Dendritic cell treated with granulocyte-macrophage colony-stimulating factor and Interleukin-4, amounts not matched to agents 40 ng/mL and 50 ng/mL, for 4 days (primary cell): Measurements from ENCODE around the gene PCNX2.

Experiments used
- H3K27ac Mint-ChIP-seq: one replicate; pipeline ENCODE4 v1.8.0; 2022; ENCODE audit warnings: mild to moderate bottlenecking, mixed read lengths
- H3K27me3 Mint-ChIP-seq: one replicate; pipeline ENCODE4 v1.8.0; 2022; ENCODE audit warnings: mild to moderate bottlenecking, mixed read lengths
- H3K36me3 Mint-ChIP-seq: one replicate; pipeline ENCODE4 v1.8.0; 2022; ENCODE audit warnings: low read depth, mixed read lengths
- H3K4me1 Mint-ChIP-seq: one replicate; pipeline ENCODE4 v1.8.0; 2022; ENCODE audit warnings: low read depth, mixed read lengths
- H3K4me3 Mint-ChIP-seq: one replicate; pipeline ENCODE4 v1.8.0; 2022; ENCODE audit warnings: mild to moderate bottlenecking, moderate library complexity, mixed read lengths
- H3K9me3 Mint-ChIP-seq: one replicate; pipeline ENCODE4 v1.8.0; 2022; ENCODE audit warnings: mixed read lengths
- intact Hi-C: fragments of 100-400 bp; cut with micrococcal nuclease; formaldehyde crosslinking; loops from one replicate; pipeline ENCODE4 v1.15.0; 2022

Gene PCNX2

DNA sequence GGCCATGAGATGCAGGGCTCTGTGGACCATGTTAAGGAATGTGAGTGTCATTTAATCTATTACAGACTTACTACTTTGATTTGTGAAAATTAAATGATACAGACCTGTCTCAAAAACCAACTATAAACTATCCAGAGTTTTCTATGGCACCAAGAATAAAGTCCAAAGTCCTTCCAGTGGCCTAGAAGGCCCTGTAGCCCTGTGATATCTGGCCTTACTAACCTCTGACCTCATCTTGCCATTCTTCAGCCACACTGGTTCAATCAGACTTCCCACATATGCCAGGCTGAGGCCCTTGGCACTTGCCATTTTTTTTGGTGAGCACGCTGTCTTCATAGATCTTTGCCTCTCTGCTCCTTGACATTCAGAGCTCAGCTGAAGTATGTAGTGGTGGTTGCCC is 337.5 kb downstream of the PCNX2 start:
- H3K27ac Mint-ChIP-seq = no peak overlapping the region
- peaks cover 21% of the 10 kb centered on the region for H3K4me1 Mint-ChIP-seq
- intact Hi-C loops = no loop called here
- H3K9me3 Mint-ChIP-seq = peaks cover 28% of the 10 kb centered on the region
- H3K27me3 Mint-ChIP-seq = no peaks in the 10 kb centered on the region
- H3K36me3 Mint-ChIP-seq = peaks cover 38% of the 10 kb centered on the region
- no peak overlapping the region for H3K4me3 Mint-ChIP-seq

DNA sequence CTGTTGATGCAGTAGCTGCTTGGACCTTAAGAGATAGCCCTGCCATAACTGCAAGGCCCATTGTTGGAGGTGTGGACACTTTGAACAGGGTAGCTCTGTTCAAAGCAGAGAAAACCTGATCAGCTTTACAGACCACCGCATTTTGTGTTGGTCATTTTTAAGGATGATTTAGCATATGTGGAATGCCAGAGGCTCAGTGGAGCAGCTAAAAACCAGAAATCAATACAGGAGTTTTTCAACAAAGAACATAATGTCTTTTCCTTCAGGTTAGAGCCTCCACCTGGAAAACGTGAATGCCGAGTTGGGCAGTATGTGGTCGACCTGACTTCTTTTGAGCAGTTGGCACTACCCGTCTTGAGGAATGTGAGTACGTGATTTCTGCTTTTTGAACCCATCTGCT is 339.4 kb downstream of the PCNX2 start:
- H3K27me3 Mint-ChIP-seq = no peaks in the 10 kb centered on the region
- H3K9me3 Mint-ChIP-seq = peaks cover 28% of the 10 kb centered on the region
- intact Hi-C loops = no loop called here
- H3K36me3 Mint-ChIP-seq = peaks cover 38% of the 10 kb centered on the region
- peaks cover 41% of the 10 kb centered on the region for H3K4me1 Mint-ChIP-seq
- H3K4me3 Mint-ChIP-seq = no peak overlapping the region
- H3K27ac Mint-ChIP-seq = no peak overlapping the region

DNA sequence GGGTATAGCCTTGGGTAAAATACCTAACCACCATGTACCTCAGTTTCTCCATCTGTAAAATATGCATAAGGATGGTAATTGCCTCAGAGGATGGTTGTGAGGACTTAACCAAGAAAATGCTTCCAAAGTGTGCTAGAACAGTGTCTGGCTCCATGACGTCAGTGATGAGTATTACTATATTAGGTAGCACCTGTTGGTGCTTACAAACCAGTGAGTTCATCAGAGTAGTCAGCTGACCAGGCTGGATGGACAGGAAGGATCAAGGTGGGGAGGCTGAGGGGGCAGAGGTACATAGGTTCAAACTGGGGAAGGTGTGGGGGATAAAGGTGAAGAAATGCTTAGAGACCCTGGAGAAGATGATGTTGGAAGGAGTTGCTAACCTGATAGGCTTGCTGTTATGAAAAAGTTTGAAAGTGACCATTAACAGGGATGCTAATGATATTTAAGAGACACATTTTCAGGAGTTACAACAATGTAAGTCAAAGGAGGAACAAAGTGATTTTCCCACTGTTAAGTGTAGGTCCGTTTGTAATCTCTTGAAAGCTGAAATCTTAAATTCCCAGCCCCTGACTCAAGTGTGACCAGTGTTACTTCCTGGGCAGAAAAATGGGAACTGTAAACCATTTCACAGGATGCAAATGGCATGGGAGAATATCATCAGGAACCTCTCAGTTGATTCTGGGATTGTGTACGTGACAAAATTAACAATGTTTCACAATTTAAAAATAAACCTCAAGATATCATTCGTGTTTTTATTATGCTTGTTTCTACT is 340.7 kb downstream of the PCNX2 start:
- intact Hi-C loops = loop anchor here (5.0 kb wide), 2 partner anchors 147 to 322 kb away; partner anchors contain the start of genes MAP10 and SIPA1L2
- peaks cover 28% of the 10 kb centered on the region for H3K9me3 Mint-ChIP-seq
- no peak overlapping the region for H3K4me3 Mint-ChIP-seq
- no peaks in the 10 kb centered on the region for H3K27me3 Mint-ChIP-seq
- no peak overlapping the region for H3K27ac Mint-ChIP-seq
- peaks cover 40% of the 10 kb centered on the region for H3K36me3 Mint-ChIP-seq
- peaks cover 45% of the 10 kb centered on the region for H3K4me1 Mint-ChIP-seq

DNA sequence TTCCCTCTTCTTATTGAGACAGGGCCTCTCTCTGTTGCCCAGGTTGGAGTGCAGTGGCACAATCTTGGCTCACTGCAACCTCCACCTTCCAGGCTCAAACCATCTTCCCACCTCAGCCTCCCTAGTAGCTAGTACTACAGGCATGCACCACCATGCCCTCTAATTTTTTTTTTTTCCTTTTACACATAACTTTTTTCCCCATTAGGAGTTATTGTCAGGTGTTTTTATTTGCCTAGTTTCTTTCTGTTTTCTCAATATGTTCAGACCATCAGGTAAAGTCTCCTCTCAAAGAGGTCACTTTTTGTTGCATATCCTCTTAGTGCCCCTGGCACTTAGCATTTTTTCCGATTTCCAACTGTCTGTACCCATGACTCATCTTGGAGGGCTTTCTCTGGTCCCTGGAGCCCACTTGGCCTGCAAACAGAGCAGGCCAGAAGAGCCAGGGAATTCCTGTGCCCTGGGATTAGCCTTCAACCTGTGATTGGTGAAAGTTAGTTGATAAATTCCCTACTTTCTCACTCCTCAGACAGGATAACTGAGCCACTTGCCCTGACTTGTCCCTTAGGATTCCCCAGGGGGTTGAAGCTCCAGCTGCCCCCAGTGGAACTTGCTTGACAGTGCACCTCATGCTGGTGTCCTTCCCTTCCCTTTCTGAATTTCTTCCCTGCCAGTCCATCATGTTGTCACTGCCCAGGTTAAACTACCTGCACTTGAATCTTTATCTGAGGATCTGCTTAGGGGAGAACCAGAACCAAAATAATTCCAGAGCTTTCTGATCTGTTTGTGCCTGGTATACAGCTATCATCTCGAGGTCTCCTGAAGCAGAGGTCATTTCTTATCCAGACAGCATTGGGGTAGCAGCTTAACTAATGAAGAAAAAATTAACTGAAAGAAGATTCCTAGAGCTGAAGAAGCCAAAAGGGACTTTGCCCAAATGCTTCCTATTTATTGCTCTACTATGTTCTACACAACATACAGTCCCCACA is 342.7 kb downstream of the PCNX2 start:
- Mint-ChIP-seq H3K4me1 (peaks cover 36% of the 10 kb centered on the region), H3K4me3 (no peak overlapping the region), H3K27ac (no peak overlapping the region), H3K27me3 (no peaks in the 10 kb centered on the region), H3K36me3 (peaks cover 20% of the 10 kb centered on the region), H3K9me3 (peaks cover 12% of the 10 kb centered on the region)
- intact Hi-C loops = loop anchor here (5.0 kb wide), 2 partner anchors 146 to 321 kb away; partner anchors contain the start of genes MAP10 and SIPA1L2

DNA sequence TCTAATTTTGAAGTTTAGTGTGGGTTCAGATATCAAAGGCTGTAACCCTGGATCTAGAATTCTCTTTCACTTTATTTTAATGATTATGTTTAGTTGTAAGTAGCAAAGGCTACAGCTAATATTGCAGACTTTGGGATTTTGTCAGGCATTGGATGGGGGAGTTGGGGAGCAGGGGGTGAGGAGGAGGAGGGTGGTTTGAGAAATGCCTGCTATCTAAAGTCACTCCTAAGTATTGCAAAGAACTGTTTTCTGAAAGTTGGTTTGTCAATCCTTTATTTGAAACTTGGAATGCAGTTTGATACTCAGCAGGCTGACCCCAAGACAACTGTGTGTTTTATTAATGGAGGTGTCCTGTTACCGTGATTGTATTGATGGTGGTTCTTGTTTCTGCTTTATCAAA is 343.9 kb downstream of the PCNX2 start:
- H3K27ac Mint-ChIP-seq = no peak overlapping the region
- no peaks in the 10 kb centered on the region for H3K27me3 Mint-ChIP-seq
- H3K4me3 Mint-ChIP-seq = peak overlapping the region; percentile 87
- H3K4me1 Mint-ChIP-seq = peaks cover 39% of the 10 kb centered on the region
- intact Hi-C loops = loop anchor here (5.0 kb wide), 2 partner anchors 144 to 319 kb away; partner anchors contain the start of genes MAP10 and SIPA1L2
- no peaks in the 10 kb centered on the region for H3K9me3 Mint-ChIP-seq
- H3K36me3 Mint-ChIP-seq = peaks cover 9% of the 10 kb centered on the region

DNA sequence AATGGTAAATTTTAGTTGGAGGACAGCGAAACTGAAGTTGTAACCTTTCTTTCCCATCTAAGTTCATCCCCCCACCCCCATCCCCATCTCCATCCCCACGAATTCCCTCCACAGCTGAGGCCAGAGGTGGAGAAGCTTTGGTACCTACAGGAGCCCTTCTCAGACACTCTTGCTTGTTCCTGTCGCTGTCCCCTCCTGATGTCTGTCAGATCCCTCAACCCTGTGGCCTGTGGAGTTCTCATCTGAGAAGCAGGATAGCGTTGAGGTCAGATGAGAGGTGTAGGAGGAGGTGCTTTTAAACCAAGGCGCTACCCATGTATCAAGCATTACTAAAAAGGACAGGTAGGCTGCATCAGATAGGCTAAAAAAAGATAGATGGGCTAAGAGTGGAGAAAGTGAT is 344.3 kb downstream of the PCNX2 start:
- intact Hi-C loops = loop anchor here (5.0 kb wide), 2 partner anchors 144 to 319 kb away; partner anchors contain the start of genes MAP10 and SIPA1L2
- peaks cover 9% of the 10 kb centered on the region for H3K36me3 Mint-ChIP-seq
- H3K9me3 Mint-ChIP-seq = no peaks in the 10 kb centered on the region
- H3K27ac Mint-ChIP-seq = peak overlapping the region; percentile 95
- H3K27me3 Mint-ChIP-seq = no peaks in the 10 kb centered on the region
- H3K4me1 Mint-ChIP-seq = peaks cover 39% of the 10 kb centered on the region
- H3K4me3 Mint-ChIP-seq = peak overlapping the region; percentile 87

DNA sequence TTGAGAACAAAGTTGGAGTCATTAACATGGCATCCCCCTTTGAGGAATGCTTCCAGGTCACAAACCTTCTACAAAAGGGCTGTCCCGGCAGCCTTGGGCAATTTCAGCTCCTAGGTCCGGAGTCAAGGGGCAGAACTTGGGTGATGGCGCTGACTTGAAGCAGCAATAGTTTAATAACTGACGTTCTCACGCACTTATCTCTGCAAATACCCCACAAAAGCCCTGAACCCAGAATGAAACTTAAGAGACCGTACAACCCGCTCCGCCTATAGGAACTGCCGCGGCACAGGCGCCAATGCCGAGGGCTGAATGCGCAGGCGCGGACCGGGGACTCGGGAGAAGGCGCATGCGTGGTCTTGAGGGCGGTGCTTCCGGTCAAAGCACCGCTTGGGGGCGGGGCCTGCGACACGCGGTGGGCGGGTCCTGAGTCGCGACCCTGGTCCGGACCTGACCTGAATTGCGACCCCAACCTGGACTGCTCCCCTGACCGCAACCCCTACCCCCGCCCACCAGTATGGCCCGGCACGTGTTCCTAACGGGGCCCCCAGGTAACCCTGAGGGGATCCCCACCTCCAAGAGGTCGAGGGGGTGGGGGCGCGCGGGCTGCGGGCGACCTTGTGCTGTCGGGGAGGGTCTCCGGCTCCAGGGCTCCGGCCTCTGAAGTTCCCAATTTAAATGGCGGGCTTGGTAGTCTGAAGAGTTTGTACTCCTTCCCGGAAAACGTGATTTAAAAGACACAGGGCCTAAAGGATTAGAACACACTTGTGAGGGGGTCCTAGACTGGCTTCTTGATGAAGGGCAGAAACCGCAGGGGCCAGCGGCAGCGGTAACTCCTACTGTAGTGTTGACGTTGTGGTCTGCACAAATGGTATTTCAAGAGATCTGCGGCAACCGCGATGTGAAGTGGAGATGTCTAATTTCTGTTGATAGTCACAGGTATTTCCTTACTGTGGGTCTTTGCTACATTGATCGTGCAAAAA is 345.0 kb downstream of the PCNX2 start, which contains the start of gene NTPCR:
NTPCR (plus strand) TSS at position 415 of the 980 bp plus-strand sequence; CDS start at position 515, 100 bp downstream.
- intact Hi-C loops = loop anchor here (5.0 kb wide), 2 partner anchors 143 to 318 kb away; partner anchors contain the start of genes MAP10 and SIPA1L2
- Mint-ChIP-seq H3K36me3 (peaks cover 9% of the 10 kb centered on the region), H3K4me3 (peak within 1 kb of the TSS; percentile 87), H3K27ac (peak within 1 kb of the TSS; percentile 95), H3K4me1 (peaks cover 39% of the 10 kb centered on the region), H3K9me3 (no peaks in the 10 kb centered on the region), H3K27me3 (no peaks in the 10 kb centered on the region)

DNA sequence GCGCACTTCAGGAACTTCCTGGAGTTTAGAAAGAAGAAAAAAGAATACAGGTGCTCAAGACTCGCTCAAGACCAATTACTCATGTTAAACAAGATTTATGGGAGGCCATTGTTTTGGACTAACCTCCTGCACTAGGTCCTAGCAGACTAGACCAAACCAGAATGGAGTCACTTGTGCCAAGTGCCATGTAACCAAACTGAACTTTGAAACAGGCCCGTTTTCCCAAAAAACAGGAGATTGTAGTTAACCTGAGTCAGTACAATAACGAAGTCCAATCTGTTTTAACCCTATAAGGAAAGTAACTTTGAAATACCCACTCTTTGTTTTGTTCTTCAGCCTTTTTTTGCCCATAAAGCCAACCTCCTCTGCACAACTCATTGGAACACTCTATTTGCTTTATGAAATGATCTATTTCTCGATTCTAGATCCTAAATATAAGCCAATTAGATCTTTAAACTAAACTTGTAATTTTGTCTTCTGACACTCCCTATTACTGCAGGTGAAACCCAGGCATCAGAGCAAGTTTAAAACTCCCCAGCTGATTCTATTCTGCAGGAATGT is 345.8 kb downstream of the PCNX2 start:
- Mint-ChIP-seq H3K9me3 (peaks cover 1% of the 10 kb centered on the region), H3K4me1 (peaks cover 36% of the 10 kb centered on the region)
- intact Hi-C loops = loop anchor here (5.0 kb wide), 2 partner anchors 142 to 317 kb away; partner anchors contain the start of genes MAP10 and SIPA1L2

DNA sequence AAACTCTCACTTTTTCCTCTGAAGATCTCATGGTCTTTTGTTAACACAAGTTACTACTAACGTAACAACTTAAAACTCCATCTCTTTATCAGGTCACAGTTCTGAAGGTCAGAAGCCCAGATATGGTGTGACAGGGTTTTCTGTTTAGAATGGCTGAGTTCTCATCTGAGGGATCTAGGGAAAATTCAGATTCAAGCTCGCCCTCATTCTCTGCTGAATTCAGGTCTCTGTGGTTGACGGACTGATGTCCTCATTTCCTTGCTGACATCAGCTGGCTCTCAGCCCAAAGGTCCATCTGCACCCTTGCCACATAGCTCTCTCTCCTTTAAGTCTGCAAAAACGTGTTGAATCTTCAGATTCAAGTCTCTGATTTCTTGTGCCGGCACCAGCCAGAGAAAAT is 351.2 kb downstream of the PCNX2 start:
- intact Hi-C loops = no loop called here
- Mint-ChIP-seq H3K36me3 (no peaks in the 10 kb centered on the region), H3K4me3 (no peak overlapping the region), H3K9me3 (peaks cover 7% of the 10 kb centered on the region), H3K27me3 (no peaks in the 10 kb centered on the region), H3K4me1 (peaks cover 6% of the 10 kb centered on the region), H3K27ac (no peak overlapping the region)

More for the DNA sequence above, 345.8 kb downstream of the PCNX2 start:
- H3K27ac Mint-ChIP-seq = peak overlapping the region; percentile 95
- peaks cover 9% of the 10 kb centered on the region for H3K36me3 Mint-ChIP-seq
- H3K4me3 Mint-ChIP-seq = peak overlapping the region; percentile 87
- H3K27me3 Mint-ChIP-seq = no peaks in the 10 kb centered on the region

DNA sequence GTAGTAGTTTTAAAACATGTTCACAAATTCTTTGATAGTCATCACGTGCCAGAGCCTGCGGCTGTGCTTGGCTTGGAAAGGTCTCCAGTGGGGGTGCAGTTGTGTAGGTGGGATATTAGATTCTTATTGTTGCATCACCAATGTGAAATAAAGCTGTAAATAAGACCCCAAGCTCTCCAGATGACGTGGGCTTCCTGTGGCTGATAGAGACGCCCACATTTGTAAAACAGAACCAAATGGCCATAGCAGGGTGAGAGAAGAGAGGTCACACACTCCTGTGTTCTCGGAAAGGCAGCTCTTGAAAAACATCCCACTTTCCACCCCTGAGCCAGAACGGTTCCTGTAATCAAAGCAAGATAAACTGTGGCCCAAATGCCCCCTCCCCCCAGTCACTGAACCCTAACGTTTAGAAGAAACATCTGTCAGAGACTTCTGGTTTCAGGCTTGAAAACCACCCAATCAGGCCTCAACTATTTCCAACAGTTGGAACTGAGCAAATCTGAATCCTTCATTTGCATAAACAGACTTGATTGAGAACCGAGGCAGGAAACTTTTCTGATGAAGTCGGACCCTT is 351.8 kb downstream of the PCNX2 start:
- intact Hi-C loops = no loop called here

DNA sequence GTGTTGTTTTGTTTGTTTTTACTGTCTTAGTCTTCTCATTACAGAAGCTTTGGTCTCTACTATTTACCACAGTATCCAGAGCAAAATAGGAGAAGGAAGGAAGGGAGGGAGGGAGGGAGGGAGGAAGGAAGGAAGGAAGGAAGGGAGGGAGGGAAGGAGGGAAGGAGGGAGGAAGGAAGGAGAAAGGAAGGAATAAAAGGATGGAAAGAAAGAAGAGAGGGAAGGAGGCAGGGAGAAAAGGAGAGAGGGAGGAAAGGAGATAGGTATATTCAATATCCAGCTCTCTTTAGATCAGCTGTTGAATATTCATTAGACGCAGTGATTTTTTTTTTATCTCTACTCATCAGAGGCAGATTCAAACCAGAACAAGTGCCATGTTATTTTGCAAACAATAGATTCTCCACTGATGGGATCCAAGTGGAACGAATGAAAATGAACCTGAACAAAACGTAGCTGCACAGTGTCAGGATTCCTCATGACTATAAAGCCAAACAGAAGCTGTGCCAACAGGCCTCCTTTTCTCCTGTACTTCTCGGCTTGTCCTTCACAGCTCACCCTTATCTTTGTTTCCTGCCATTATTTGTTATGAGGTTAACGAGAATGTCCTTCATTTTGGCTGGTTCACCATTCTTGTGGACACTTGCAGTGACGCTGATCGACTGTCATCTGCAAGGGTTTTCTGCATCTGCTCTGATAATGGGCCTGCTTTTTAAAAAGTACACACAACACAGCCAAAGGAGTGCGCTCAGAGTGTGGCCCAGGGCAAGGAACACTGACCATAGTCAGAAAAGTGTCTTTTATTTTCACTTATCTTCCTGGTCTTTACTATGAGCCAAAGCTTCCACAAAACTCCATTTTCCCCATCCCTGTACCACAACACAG is 352.9 kb downstream of the PCNX2 start:
- Mint-ChIP-seq H3K36me3 (no peaks in the 10 kb centered on the region), H3K4me3 (no peak overlapping the region), H3K9me3 (peaks cover 7% of the 10 kb centered on the region), H3K4me1 (peaks cover 14% of the 10 kb centered on the region), H3K27me3 (no peaks in the 10 kb centered on the region), H3K27ac (no peak overlapping the region)
- intact Hi-C loops = no loop called here

More for the DNA sequence above, 351.8 kb downstream of the PCNX2 start:
- Mint-ChIP-seq H3K4me3 (no peak overlapping the region), H3K9me3 (peaks cover 7% of the 10 kb centered on the region), H3K4me1 (peaks cover 6% of the 10 kb centered on the region), H3K27ac (no peak overlapping the region), H3K27me3 (no peaks in the 10 kb centered on the region), H3K36me3 (no peaks in the 10 kb centered on the region)
